A549 (cell line): ENCODE data around the gene DLGAP1. TPM values are rescaled to one million over a fixed set of nuclear protein-coding genes. Genes with fewer than 3 reads are reported as not detected.
A peak's percentile ranks its signal among the peaks of the same experiment; 100 is the strongest.

Experiments
- ATAC-seq, 2 experiments: fragments of 200-7000 bp in 1 of 2; fragments of >200 bp in 1 of 2; cut with Nextera tagmentation in 1 of 2; cut with Tn5 transposase in 1 of 2; 3 replicates each; pipeline versions ENCODE4 v1.8.0 to v1.9.1; 2018 to 2020; ENCODE audit warnings: mild to moderate bottlenecking in 1 of 2, moderate library complexity in 1 of 2
- CTCF ChIA-PET: fragments of 300-600 bp; sonication (Branson Sonifier 250); formaldehyde crosslinking; extraction: SDS; loops from one replicate; lab custom pipeline; 2021; ENCODE audit warnings: antibody characterized with exemption, inconsistent platforms; lab: Yijun Ruan, JAX
- POLR2A ChIA-PET: fragments of 350-600 bp; formaldehyde crosslinking; extraction: SDS; loops from one replicate; lab custom pipeline; 2021; ENCODE audit warnings: antibody characterized with exemption, inconsistent platforms; lab: Yijun Ruan, JAX
- DNase-seq, 2 experiments: peaks; one replicate each; pipeline versions ENCODE4 v3.0.0 to v3.0.0-alpha.2; 2011 to 2016; ENCODE audit warnings: low read depth in 1 of 2, low spot score in 1 of 2
- FAIRE-seq: peaks from 2 replicates; lab custom pipeline; 2011; peaks lifted over from hg19 to GRCh38; lab: Jason Lieb, UNC
- H3K27ac ChIP-seq, 2 experiments: fragments of >200 bp; sonication (Bioruptor Twin); formaldehyde crosslinking; 3 replicates each; pipeline ENCODE4 v1.5.1; 2016 to 2017
- H3K4me1 ChIP-seq: fragments of >200 bp; sonication (Bioruptor Twin); formaldehyde crosslinking; 3 replicates; pipeline ENCODE4 v1.6.1; 2016
- H3K4me2 ChIP-seq: fragments of >200 bp; sonication (Bioruptor Twin); formaldehyde crosslinking; 3 replicates; pipeline ENCODE4 v1.6.1; 2016
- H3K4me3 ChIP-seq: fragments of >200 bp; sonication (Bioruptor Twin); formaldehyde crosslinking; 3 replicates; pipeline ENCODE4 v1.5.1; 2016
- H3K9me3 ChIP-seq: fragments of >200 bp; sonication (Bioruptor Twin); formaldehyde crosslinking; 3 replicates; pipeline ENCODE4 v1.6.1; 2016
- CBX2 ChIP-seq: fragments of 200-600 bp; sonication (generic); IDR thresholded peaks from 2 replicates; pipeline ENCODE4 v1.6.1; 2016; ENCODE audit warnings: low read depth, mild to moderate bottlenecking, borderline replicate concordance
- CHD2 ChIP-seq: fragments of 150-350 bp; IDR thresholded peaks from 2 replicates; pipeline ENCODE4 v1.6.1; 2014; ENCODE audit warnings: low read length; ENCODE audit not compliant: partially characterized antibody
- CTCF ChIP-seq: fragments of >200 bp; sonication (Bioruptor Twin); formaldehyde crosslinking; IDR thresholded peaks from 3 replicates; pipeline ENCODE4 v1.5.1; 2016
- E2F6 ChIP-seq: IDR thresholded peaks from 2 replicates; pipeline ENCODE4 v1.6.1; 2012; ENCODE audit warnings: low read depth, borderline replicate concordance
- EHF ChIP-seq: fragments of 250-450 bp; sonication (Bioruptor Pico); IDR thresholded peaks from 2 replicates; pipeline ENCODE4 v1.5.0; 2020; ENCODE audit warnings: mild to moderate bottlenecking
- EP300 ChIP-seq, 2 experiments: fragments of >200 bp; sonication (Bioruptor Twin); formaldehyde crosslinking; IDR thresholded peaks; 2 replicates in 1 of 2; 3 replicates in 1 of 2; pipeline ENCODE4 v1.6.1; 2016 to 2017
- FOSB ChIP-seq: fragments of 250-450 bp; sonication (Bioruptor Pico); IDR thresholded peaks from 2 replicates; pipeline ENCODE4 v1.5.0; 2020; ENCODE audit warnings: mild to moderate bottlenecking, moderate library complexity
- HDAC2 ChIP-seq: fragments of 200-600 bp; sonication (generic); IDR thresholded peaks from 2 replicates; pipeline ENCODE4 v1.6.1; 2016
- HES2 ChIP-seq: fragments of >200 bp; sonication (Bioruptor Twin); formaldehyde crosslinking; IDR thresholded peaks from 2 replicates; pipeline ENCODE4 v1.6.1; 2016
- HOXA7 ChIP-seq: fragments of 250-450 bp; sonication (Bioruptor Pico); IDR thresholded peaks from 2 replicates; pipeline ENCODE4 v1.5.0; 2020; ENCODE audit warnings: mild to moderate bottlenecking, moderate library complexity
- HOXB5 ChIP-seq: fragments of 250-450 bp; sonication (Bioruptor Pico); IDR thresholded peaks from 2 replicates; pipeline ENCODE4 v1.5.0; 2020; ENCODE audit warnings: mild to moderate bottlenecking, moderate library complexity
- JUNB ChIP-seq: fragments of >200 bp; sonication (Bioruptor Twin); formaldehyde crosslinking; IDR thresholded peaks from 2 replicates; pipeline ENCODE4 v1.6.1; 2016
- MAZ ChIP-seq: fragments of 150-350 bp; IDR thresholded peaks from 2 replicates; pipeline ENCODE4 v1.6.1; 2014; ENCODE audit warnings: antibody characterized with exemption, low read depth, low read length, borderline replicate concordance
- NR3C1 ChIP-seq: fragments of >200 bp; sonication (Bioruptor Twin); formaldehyde crosslinking; IDR thresholded peaks from 3 replicates; pipeline ENCODE4 v1.6.1; 2017
- PHF8 ChIP-seq: fragments of 200-600 bp; sonication (generic); IDR thresholded peaks from 2 replicates; pipeline ENCODE4 v1.6.1; 2016; ENCODE audit warnings: low read depth, mild to moderate bottlenecking, antibody characterized with exemption, moderate library complexity, borderline replicate concordance
- RAD21 ChIP-seq, 2 experiments: fragments of >200 bp in 1 of 2; sonication (Bioruptor Twin) in 1 of 2; formaldehyde crosslinking in 1 of 2; IDR thresholded peaks in 1 of 2; conservative IDR thresholded peaks in 1 of 2; 2 replicates in 1 of 2; 3 replicates in 1 of 2; pipeline ENCODE4 v1.6.1; 2012 to 2018; ENCODE audit warnings: inconsistent platforms in 1 of 2
- RFX5 ChIP-seq: fragments of 450-650 bp; IDR thresholded peaks from 2 replicates; pipeline ENCODE4 v1.7.1; 2014; ENCODE audit warnings: antibody characterized with exemption, mild to moderate bottlenecking, moderate library complexity
- RNF2 ChIP-seq: fragments of 200-600 bp; sonication (generic); IDR thresholded peaks from 2 replicates; pipeline ENCODE4 v1.6.1; 2016; ENCODE audit warnings: low read depth, mild to moderate bottlenecking, antibody characterized with exemption, moderate library complexity, borderline replicate concordance
- TFCP2L1 ChIP-seq: fragments of 250-450 bp; sonication (Bioruptor Pico); IDR thresholded peaks from 2 replicates; pipeline ENCODE4 v1.5.0; 2021; ENCODE audit warnings: mild to moderate bottlenecking
- USF2 ChIP-seq: fragments of 450-650 bp; IDR thresholded peaks from 2 replicates; pipeline ENCODE4 v1.6.1; 2014; ENCODE audit warnings: antibody characterized with exemption
- ZC3H11A ChIP-seq: fragments of 450-650 bp; IDR thresholded peaks from 2 replicates; pipeline ENCODE4 v1.6.1; 2014; ENCODE audit warnings: antibody characterized with exemption, mild to moderate bottlenecking
- ZFP36 ChIP-seq: fragments of 450-650 bp; IDR thresholded peaks from 2 replicates; pipeline ENCODE4 v1.6.1; 2014; ENCODE audit warnings: borderline replicate concordance; ENCODE audit not compliant: partially characterized antibody
- ZNF302 ChIP-seq: fragments of 250-450 bp; sonication (Bioruptor Pico); IDR thresholded peaks from 2 replicates; pipeline ENCODE4 v1.9.0; 2021; ENCODE audit warnings: inconsistent platforms, mild to moderate bottlenecking, moderate library complexity
- ZSCAN20 ChIP-seq: fragments of 250-450 bp; sonication (Bioruptor Pico); IDR thresholded peaks from 2 replicates; pipeline ENCODE4 v1.8.0; 2022; ENCODE audit warnings: mild to moderate bottlenecking, moderate library complexity
- WGBS: methylation state at CpG from one replicate; pipeline ENCODE4 v1.1.6; 2017; ENCODE audit errors: missing lambda C conversion rate; 5-methylcytosine and 5-hydroxymethylcytosine counted together
- polyA plus RNA-seq, 4 experiments: library from polyadenylated mRNA; depleted of rRNA in 3 of 4; stranded (reverse); fragments of >200 nt; fragmentation: RNase III in 1 of 4; extraction: RNeasy Plus Mini Kit Qiagen cat#74134 plus additional on column Dnase treatment in 1 of 4; gene quantifications; 2 replicates in 3 of 4; 3 replicates in 1 of 4; pipeline ENCODE4 v1.2.3, GENCODE V29; 2011 to 2017
- TF ChIP-seq, protein P1 (sequence below): fragments of 150-350 bp; IDR thresholded peaks from 2 replicates; pipeline ENCODE4 v1.6.1; 2014; ENCODE audit warnings: low read depth, mild to moderate bottlenecking, low read length
- TF ChIP-seq, protein P2 (sequence below): IDR thresholded peaks from 2 replicates; pipeline ENCODE4 v1.6.1; 2012

Gene DLGAP1
- polyA plus RNA-seq, 2 of the 4 experiments (the other 2 are of a cell fraction): 0.04 to 0.12 TPM

DNA sequence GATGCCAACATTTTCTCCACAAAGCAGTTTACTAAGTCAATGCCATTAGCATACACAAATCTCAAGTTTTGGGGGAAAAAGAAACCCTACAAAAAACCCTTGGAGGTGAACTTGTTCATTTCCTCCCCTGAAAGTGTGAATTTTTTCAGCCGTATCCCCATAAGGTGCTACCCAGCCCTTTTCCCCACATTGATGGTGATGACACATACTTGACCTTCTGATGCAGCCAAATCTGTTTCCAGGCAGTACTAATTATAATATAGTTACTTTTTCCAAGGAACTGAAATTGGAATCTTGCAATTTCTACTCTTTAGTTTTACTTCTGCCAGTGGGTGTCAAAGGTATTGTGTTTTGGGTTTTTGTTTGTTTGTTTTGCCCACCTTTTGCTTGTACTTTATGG, 530.7 kb downstream of the DLGAP1 start:
- Histone ChIP-seq H3K4me3 (no peak overlapping the region), H3K4me2 (peak overlapping the region; percentile 6; the same call in 1 of the 3 replicates)
- no peak for ATAC-seq
- CTCF ChIA-PET: interaction anchor here (0.6 kb wide), 1 partner anchor 144 kb away, joined by 3 read pairs; no protein-coding TSS in a partner anchor
- WGBS: 67% methylated on average over 1 of the region's 1 CpG
- no peak for FAIRE-seq
- TF ChIP-seq EHF (CRISPR knock-in tag) (no peak), CBX2 (no peak), HDAC2 (no peak), EP300 (IDR thresholded peaks at IDR 0.05) (no peak), RAD21 (conservative IDR thresholded peaks at IDR 0.05 in 1 of 2, IDR thresholded peaks at IDR 0.05 in 1 of 2) (no peak), ZNF302 (CRISPR knock-in tag) (no peak), E2F6 (no peak), NR3C1 (no peak), USF2 (no peak), PHF8 (no peak), RFX5 (no peak), JUNB (no peak), ZSCAN20 (CRISPR knock-in tag) (no peak), CTCF (no peak), CHD2 (no peak)
- TF ChIP-seq, protein P1, sequence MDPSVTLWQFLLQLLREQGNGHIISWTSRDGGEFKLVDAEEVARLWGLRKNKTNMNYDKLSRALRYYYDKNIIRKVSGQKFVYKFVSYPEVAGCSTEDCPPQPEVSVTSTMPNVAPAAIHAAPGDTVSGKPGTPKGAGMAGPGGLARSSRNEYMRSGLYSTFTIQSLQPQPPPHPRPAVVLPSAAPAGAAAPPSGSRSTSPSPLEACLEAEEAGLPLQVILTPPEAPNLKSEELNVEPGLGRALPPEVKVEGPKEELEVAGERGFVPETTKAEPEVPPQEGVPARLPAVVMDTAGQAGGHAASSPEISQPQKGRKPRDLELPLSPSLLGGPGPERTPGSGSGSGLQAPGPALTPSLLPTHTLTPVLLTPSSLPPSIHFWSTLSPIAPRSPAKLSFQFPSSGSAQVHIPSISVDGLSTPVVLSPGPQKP: no peak
- TF ChIP-seq, all 56 proteins: peak for 0
- no peak for DNase-seq
- Histone ChIP-seq H3K9me3 (no peaks in the 10 kb centered on the region), H3K4me1 (peaks cover 12% of the 10 kb centered on the region), H3K27ac (peak overlapping the region in 1 of 2 experiments; percentile 62; a peak in 2 of 6 replicates)
- POLR2A ChIA-PET: no interaction called here

DNA sequence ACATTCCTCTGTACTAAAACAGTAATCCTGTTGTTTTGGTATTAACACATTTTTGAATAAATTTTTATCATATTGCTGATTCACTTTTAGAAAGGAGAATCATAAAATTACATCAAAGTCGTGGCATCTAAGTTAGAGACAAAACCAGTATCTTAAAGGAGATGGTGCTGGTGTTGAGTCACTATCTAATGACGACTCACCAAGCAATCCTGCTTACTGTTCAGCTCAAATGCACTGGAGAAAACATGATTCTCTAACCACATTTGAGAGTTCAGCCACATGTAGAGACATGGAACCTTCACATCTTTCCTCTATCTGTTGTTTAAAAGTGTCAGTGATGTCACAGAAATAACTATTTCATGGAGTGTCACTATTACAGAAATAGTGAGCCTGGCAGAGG, 531.4 kb downstream of the DLGAP1 start:
- Histone ChIP-seq H3K4me2 (peak overlapping the region; percentile 1; the same call in 1 of the 3 replicates), H3K27ac (peak overlapping the region in 1 of 2 experiments; percentile 62; a peak in 3 of 6 replicates), H3K4me1 (peaks cover 12% of the 10 kb centered on the region), H3K9me3 (no peaks in the 10 kb centered on the region), H3K4me3 (no peak overlapping the region)
- TF ChIP-seq TFCP2L1 (CRISPR knock-in tag): no peak
- TF ChIP-seq HOXB5: no peak
- TF ChIP-seq FOSB (CRISPR knock-in tag): no peak
- no peak for TF ChIP-seq HOXA7
- no peak for TF ChIP-seq RNF2
- no peak for TF ChIP-seq MAZ
- TF ChIP-seq, protein P2, sequence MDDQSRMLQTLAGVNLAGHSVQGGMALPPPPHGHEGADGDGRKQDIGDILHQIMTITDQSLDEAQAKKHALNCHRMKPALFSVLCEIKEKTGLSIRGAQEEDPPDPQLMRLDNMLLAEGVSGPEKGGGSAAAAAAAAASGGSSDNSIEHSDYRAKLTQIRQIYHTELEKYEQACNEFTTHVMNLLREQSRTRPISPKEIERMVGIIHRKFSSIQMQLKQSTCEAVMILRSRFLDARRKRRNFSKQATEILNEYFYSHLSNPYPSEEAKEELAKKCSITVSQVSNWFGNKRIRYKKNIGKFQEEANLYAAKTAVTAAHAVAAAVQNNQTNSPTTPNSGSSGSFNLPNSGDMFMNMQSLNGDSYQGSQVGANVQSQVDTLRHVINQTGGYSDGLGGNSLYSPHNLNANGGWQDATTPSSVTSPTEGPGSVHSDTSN: no peak
- no peak for TF ChIP-seq ZC3H11A
- no peak for TF ChIP-seq HES2
- TF ChIP-seq HDAC2: no peak
- no peak for TF ChIP-seq ZFP36
- 18% methylated on average over 2 of the region's 2 CpGs for WGBS
- ChIA-PET CTCF (no interaction called here), POLR2A (no interaction called here)
- FAIRE-seq (no peak), DNase-seq (peak in 1 of 2 experiments; percentile 6), ATAC-seq (0 out of 6 replicates have a peak, but pooled peaks of 1 of the 2 experiments have one; percentile 38)
